Immature natural killer cell (primary cell): Measurements from ENCODE around the gene ZNF710. TPM values are rescaled to one million over a fixed set of nuclear protein-coding genes. Genes with fewer than 3 reads are reported as not detected.

Experiments used
- DNase-seq, 3 donors: peaks; one replicate each; pipeline ENCODE4 v3.0.0; 2022; ENCODE audit warnings: mixed read lengths in 1 of 3
- H3K27ac Mint-ChIP-seq, 6 donors: one replicate each; pipeline ENCODE4 v1.8.0; 2020; ENCODE audit warnings: mixed read lengths in 6 of 6, mild to moderate bottlenecking in 5 of 6, inconsistent platforms in 4 of 6, moderate library complexity in 3 of 6
- H3K27me3 Mint-ChIP-seq, 3 donors: one replicate each; pipeline ENCODE4 v1.8.0; 2020 to 2021; ENCODE audit warnings: low read depth in 3 of 3, mild to moderate bottlenecking in 3 of 3, mixed read lengths in 3 of 3, moderate library complexity in 3 of 3, inconsistent platforms in 1 of 3
- H3K36me3 Mint-ChIP-seq, 3 donors: one replicate each; pipeline ENCODE4 v1.8.0; 2020; ENCODE audit warnings: mixed read lengths in 3 of 3, inconsistent platforms in 2 of 3, mild to moderate bottlenecking in 2 of 3
- H3K4me1 Mint-ChIP-seq, 2 donors: one replicate each; pipeline ENCODE4 v1.8.0; 2020; ENCODE audit warnings: inconsistent platforms in 2 of 2, mild to moderate bottlenecking in 2 of 2, mixed read lengths in 2 of 2, moderate library complexity in 1 of 2
- H3K4me3 Mint-ChIP-seq, 5 donors: one replicate each; pipeline ENCODE4 v1.8.0; 2020; ENCODE audit warnings: mild to moderate bottlenecking in 5 of 5, mixed read lengths in 5 of 5, inconsistent platforms in 3 of 5, moderate library complexity in 3 of 5
- H3K9me3 Mint-ChIP-seq, 6 donors: one replicate each; pipeline ENCODE4 v1.8.0; 2020; ENCODE audit warnings: mild to moderate bottlenecking in 6 of 6, mixed read lengths in 6 of 6, inconsistent platforms in 4 of 6, moderate library complexity in 3 of 6
- polyA plus RNA-seq, 3 donors: library from polyadenylated mRNA; unstranded; fragments of 300-500 nt; fragmentation: Illumina TruSeq; gene quantifications; one replicate each; pipeline ENCODE4 v1.2.3, GENCODE V29; 2021

ZNF710 gene
- polyA plus RNA-seq, 3 donors from 2014 or later, result 1.7 to 3.4 (median 2.3) TPM

- Mint-ChIP-seq H3K27ac (no peak overlapping the region), H3K27me3 (peaks cover 2 to 5% (median 5%) of the 10 kb centered on the region in 3 donors), H3K9me3 (peaks cover 0 to under 1% (median 0%) of the 10 kb centered on the region in 6 donors), H3K36me3 (peaks cover 0 to under 1% (median 0%) of the 10 kb centered on the region in 3 donors), H3K4me3 (no peak overlapping the region), H3K4me1 (no peaks in the 10 kb centered on the region)
- no peak for DNase-seq
These were observed 22.2 kb upstream of the ZNF710 start for GRCh38 chr15:89978914-89979313.

GRCh38 chr15:89980896-89981295 is 20.2 kb upstream of the ZNF710 start:
- Mint-ChIP-seq H3K27ac (no peak overlapping the region), H3K27me3 (peaks cover 2 to 8% (median 5%) of the 10 kb centered on the region in 3 donors), H3K4me1 (no peaks in the 10 kb centered on the region), H3K9me3 (peaks cover 1 to 11% (median 4%) of the 10 kb centered on the region in 6 donors), H3K4me3 (no peak overlapping the region), H3K36me3 (peaks cover 3 to 4% (median 4%) of the 10 kb centered on the region in 3 donors)
- no peak for DNase-seq

GRCh38 chr15:89982315-89983055 is 18.6 kb upstream of the ZNF710 start:
- Mint-ChIP-seq H3K4me3 (no peak overlapping the region), H3K27ac (no peak overlapping the region), H3K36me3 (peaks cover 3 to 4% (median 4%) of the 10 kb centered on the region in 3 donors), H3K27me3 (peaks cover 2 to 7% (median 5%) of the 10 kb centered on the region in 3 donors), H3K9me3 (peaks cover 1 to 11% (median 4%) of the 10 kb centered on the region in 6 donors), H3K4me1 (no peaks in the 10 kb centered on the region)
- DNase-seq, result no peak

- H3K9me3 Mint-ChIP-seq, result peaks cover 1 to 11% (median 4%) of the 10 kb centered on the region in 6 donors
- H3K4me3 Mint-ChIP-seq, result no peak overlapping the region
- peaks cover 2 to 6% (median 5%) of the 10 kb centered on the region in 3 donors for H3K27me3 Mint-ChIP-seq
- H3K27ac Mint-ChIP-seq, result no peak overlapping the region
- H3K36me3 Mint-ChIP-seq, result peaks cover 3 to 4% (median 4%) of the 10 kb centered on the region in 3 donors
- no peak for DNase-seq
- no peaks in the 10 kb centered on the region for H3K4me1 Mint-ChIP-seq
These were observed 17.1 kb upstream of the ZNF710 start for GRCh38 chr15:89984001-89984400.

- peaks cover 3 to 4% (median 4%) of the 10 kb centered on the region in 3 donors for H3K36me3 Mint-ChIP-seq
- DNase-seq, result no peak
- no peak overlapping the region for H3K27ac Mint-ChIP-seq
- peaks cover 2 to 6% (median 5%) of the 10 kb centered on the region in 3 donors for H3K27me3 Mint-ChIP-seq
- no peak overlapping the region for H3K4me3 Mint-ChIP-seq
- peaks cover 1 to 11% (median 4%) of the 10 kb centered on the region in 6 donors for H3K9me3 Mint-ChIP-seq
- no peaks in the 10 kb centered on the region for H3K4me1 Mint-ChIP-seq
These were observed 16.6 kb upstream of the ZNF710 start for GRCh38 chr15:89984421-89985010.

- Mint-ChIP-seq H3K36me3 (peaks cover 3 to 4% (median 4%) of the 10 kb centered on the region in 3 donors), H3K9me3 (peaks cover 1 to 11% (median 4%) of the 10 kb centered on the region in 6 donors), H3K27me3 (peaks cover 2 to 6% (median 5%) of the 10 kb centered on the region in 3 donors), H3K4me1 (no peaks in the 10 kb centered on the region), H3K27ac (no peak overlapping the region), H3K4me3 (no peak overlapping the region)
- DNase-seq, result no peak
These were observed 16.0 kb upstream of the ZNF710 start for GRCh38 chr15:89985111-89985510.

GRCh38 chr15:89991312-89991711 is 9.8 kb upstream of the ZNF710 start:
- no peak overlapping the region for H3K4me3 Mint-ChIP-seq

GRCh38 chr15:89993349-89993748 is 7.8 kb upstream of the ZNF710 start:
- no peak for DNase-seq
- no peak overlapping the region for H3K4me3 Mint-ChIP-seq
- H3K27ac Mint-ChIP-seq, result no peak overlapping the region
- no peaks in the 10 kb centered on the region for H3K4me1 Mint-ChIP-seq
- H3K36me3 Mint-ChIP-seq, result no peaks in the 10 kb centered on the region
- peaks cover 0 to 2% (median 0%) of the 10 kb centered on the region in 6 donors for H3K9me3 Mint-ChIP-seq
- H3K27me3 Mint-ChIP-seq, result peaks cover 0 to 3% (median 0%) of the 10 kb centered on the region in 3 donors

More at GRCh38 chr15:89991312-89991711, 9.8 kb upstream of the ZNF710 start:
- no peak for DNase-seq
- H3K27me3 Mint-ChIP-seq, result peaks cover 0 to 3% (median 0%) of the 10 kb centered on the region in 3 donors
- H3K27ac Mint-ChIP-seq, result no peak overlapping the region
- H3K36me3 Mint-ChIP-seq, result no peaks in the 10 kb centered on the region
- no peaks in the 10 kb centered on the region for H3K4me1 Mint-ChIP-seq
- H3K9me3 Mint-ChIP-seq, result peaks cover 0 to 2% (median 0%) of the 10 kb centered on the region in 6 donors

- Mint-ChIP-seq H3K4me1 (peaks cover 17 to 19% of the 10 kb centered on the region in 2 donors), H3K9me3 (peaks cover 0 to 2% (median 0%) of the 10 kb centered on the region in 6 donors), H3K36me3 (no peaks in the 10 kb centered on the region), H3K27me3 (peaks cover 11 to 13% (median 13%) of the 10 kb centered on the region in 3 donors), H3K27ac (peak overlapping the region in 3 of 6 donors; percentile 9 to 64 (median 15)), H3K4me3 (no peak overlapping the region)
- DNase-seq, result no peak
These were observed 4.0 kb upstream of the ZNF710 start for GRCh38 chr15:89997079-89997478.

GRCh38 chr15:89998141-89998661 is 2.9 kb upstream of the ZNF710 start:
- Mint-ChIP-seq H3K27me3 (peaks cover 17 to 21% (median 20%) of the 10 kb centered on the region in 3 donors), H3K4me3 (no peak overlapping the region), H3K4me1 (peaks cover 24 to 28% of the 10 kb centered on the region in 2 donors), H3K27ac (peak overlapping the region in 2 of 6 donors; percentile 7 to 74), H3K9me3 (peaks cover 0 to 2% (median 0%) of the 10 kb centered on the region in 6 donors), H3K36me3 (no peaks in the 10 kb centered on the region)
- DNase-seq, result no peak

- peaks cover 33 to 37% of the 10 kb centered on the region in 2 donors for H3K4me1 Mint-ChIP-seq
- peak overlapping the region; percentile 39 to 63 (median 44) for H3K4me3 Mint-ChIP-seq
- H3K27ac Mint-ChIP-seq, result peak overlapping the region; percentile 17 to 74 (median 50)
- peaks cover 15 to 26% (median 26%) of the 10 kb centered on the region in 3 donors for H3K27me3 Mint-ChIP-seq
- no peaks in the 10 kb centered on the region for H3K9me3 Mint-ChIP-seq
- no peaks in the 10 kb centered on the region for H3K36me3 Mint-ChIP-seq
- peak in 2 of 3 donors; percentile 17 to 37 for DNase-seq
These were observed 2.0 kb upstream of the ZNF710 start for GRCh38 chr15:89998923-89999675.

GRCh38 chr15:89999676-90000185 is 1.4 kb upstream of the ZNF710 start:
- H3K27me3 Mint-ChIP-seq, result peaks cover 15 to 26% (median 26%) of the 10 kb centered on the region in 3 donors
- peak overlapping the region in 4 of 5 donors; percentile 43 to 63 (median 47) for H3K4me3 Mint-ChIP-seq
- peaks cover 39 to 43% of the 10 kb centered on the region in 2 donors for H3K4me1 Mint-ChIP-seq
- no peaks in the 10 kb centered on the region for H3K36me3 Mint-ChIP-seq
- DNase-seq, result no peak
- no peaks in the 10 kb centered on the region for H3K9me3 Mint-ChIP-seq
- H3K27ac Mint-ChIP-seq, result peak overlapping the region in 4 of 6 donors; percentile 17 to 74 (median 60)
